ENCODE results near the gene C19orf73. TPM values are rescaled to one million over a fixed set of nuclear protein-coding genes. Genes with fewer than 3 reads are reported as not detected.

C19orf73 gene
- total and polyA plus RNA-seq, 9 of the 15 experiments (the other 6 are each of a cell fraction or from before 2014, with no cell fraction given) = 0.08 to 7.4 (median 1.4) TPM

GRCh38 chr19:49084206-49085019 is 34.5 kb downstream of the C19orf73 start (continued):
- TF ChIP-seq, protein P1, sequence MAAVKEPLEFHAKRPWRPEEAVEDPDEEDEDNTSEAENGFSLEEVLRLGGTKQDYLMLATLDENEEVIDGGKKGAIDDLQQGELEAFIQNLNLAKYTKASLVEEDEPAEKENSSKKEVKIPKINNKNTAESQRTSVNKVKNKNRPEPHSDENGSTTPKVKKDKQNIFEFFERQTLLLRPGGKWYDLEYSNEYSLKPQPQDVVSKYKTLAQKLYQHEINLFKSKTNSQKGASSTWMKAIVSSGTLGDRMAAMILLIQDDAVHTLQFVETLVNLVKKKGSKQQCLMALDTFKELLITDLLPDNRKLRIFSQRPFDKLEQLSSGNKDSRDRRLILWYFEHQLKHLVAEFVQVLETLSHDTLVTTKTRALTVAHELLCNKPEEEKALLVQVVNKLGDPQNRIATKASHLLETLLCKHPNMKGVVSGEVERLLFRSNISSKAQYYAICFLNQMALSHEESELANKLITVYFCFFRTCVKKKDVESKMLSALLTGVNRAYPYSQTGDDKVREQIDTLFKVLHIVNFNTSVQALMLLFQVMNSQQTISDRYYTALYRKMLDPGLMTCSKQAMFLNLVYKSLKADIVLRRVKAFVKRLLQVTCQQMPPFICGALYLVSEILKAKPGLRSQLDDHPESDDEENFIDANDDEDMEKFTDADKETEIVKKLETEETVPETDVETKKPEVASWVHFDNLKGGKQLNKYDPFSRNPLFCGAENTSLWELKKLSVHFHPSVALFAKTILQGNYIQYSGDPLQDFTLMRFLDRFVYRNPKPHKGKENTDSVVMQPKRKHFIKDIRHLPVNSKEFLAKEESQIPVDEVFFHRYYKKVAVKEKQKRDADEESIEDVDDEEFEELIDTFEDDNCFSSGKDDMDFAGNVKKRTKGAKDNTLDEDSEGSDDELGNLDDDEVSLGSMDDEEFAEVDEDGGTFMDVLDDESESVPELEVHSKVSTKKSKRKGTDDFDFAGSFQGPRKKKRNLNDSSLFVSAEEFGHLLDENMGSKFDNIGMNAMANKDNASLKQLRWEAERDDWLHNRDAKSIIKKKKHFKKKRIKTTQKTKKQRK (IDR thresholded peaks at IDR 0.05; ENCODE audit: borderline replicate concordance, low read depth, low read length) = no peak
- TF ChIP-seq, protein P2, sequence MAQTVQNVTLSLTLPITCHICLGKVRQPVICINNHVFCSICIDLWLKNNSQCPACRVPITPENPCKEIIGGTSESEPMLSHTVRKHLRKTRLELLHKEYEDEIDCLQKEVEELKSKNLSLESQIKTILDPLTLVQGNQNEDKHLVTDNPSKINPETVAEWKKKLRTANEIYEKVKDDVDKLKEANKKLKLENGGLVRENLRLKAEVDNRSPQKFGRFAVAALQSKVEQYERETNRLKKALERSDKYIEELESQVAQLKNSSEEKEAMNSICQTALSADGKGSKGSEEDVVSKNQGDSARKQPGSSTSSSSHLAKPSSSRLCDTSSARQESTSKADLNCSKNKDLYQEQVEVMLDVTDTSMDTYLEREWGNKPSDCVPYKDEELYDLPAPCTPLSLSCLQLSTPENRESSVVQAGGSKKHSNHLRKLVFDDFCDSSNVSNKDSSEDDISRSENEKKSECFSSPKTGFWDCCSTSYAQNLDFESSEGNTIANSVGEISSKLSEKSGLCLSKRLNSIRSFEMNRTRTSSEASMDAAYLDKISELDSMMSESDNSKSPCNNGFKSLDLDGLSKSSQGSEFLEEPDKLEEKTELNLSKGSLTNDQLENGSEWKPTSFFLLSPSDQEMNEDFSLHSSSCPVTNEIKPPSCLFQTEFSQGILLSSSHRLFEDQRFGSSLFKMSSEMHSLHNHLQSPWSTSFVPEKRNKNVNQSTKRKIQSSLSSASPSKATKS (CRISPR knock-in tag; IDR thresholded peaks at IDR 0.05) = no peak
- TF ChIP-seq, protein P3, sequence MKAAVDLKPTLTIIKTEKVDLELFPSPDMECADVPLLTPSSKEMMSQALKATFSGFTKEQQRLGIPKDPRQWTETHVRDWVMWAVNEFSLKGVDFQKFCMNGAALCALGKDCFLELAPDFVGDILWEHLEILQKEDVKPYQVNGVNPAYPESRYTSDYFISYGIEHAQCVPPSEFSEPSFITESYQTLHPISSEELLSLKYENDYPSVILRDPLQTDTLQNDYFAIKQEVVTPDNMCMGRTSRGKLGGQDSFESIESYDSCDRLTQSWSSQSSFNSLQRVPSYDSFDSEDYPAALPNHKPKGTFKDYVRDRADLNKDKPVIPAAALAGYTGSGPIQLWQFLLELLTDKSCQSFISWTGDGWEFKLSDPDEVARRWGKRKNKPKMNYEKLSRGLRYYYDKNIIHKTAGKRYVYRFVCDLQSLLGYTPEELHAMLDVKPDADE (conservative IDR thresholded peaks at IDR 0.05; ENCODE audit: control insufficient read depth, low read depth, low read length) = no peak
- no peak for TF ChIP-seq TARDBP (IDR thresholded peaks at IDR 0.05)
- peak; percentile 38; the same call in 1 of the 2 replicates for TF ChIP-seq CREB3 (tag; conservative IDR thresholded peaks at IDR 0.05; ENCODE audit: low read depth)
- no peak for TF ChIP-seq CHAMP1 (IDR thresholded peaks at IDR 0.05)
- peak in 1 of 2 experiments; percentile 45; a peak in 2 of 4 replicates for TF ChIP-seq TEAD1 (CRISPR knock-in tag; IDR thresholded peaks at IDR 0.05)
- TF ChIP-seq, protein P4, sequence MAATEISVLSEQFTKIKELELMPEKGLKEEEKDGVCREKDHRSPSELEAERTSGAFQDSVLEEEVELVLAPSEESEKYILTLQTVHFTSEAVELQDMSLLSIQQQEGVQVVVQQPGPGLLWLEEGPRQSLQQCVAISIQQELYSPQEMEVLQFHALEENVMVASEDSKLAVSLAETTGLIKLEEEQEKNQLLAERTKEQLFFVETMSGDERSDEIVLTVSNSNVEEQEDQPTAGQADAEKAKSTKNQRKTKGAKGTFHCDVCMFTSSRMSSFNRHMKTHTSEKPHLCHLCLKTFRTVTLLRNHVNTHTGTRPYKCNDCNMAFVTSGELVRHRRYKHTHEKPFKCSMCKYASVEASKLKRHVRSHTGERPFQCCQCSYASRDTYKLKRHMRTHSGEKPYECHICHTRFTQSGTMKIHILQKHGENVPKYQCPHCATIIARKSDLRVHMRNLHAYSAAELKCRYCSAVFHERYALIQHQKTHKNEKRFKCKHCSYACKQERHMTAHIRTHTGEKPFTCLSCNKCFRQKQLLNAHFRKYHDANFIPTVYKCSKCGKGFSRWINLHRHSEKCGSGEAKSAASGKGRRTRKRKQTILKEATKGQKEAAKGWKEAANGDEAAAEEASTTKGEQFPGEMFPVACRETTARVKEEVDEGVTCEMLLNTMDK (IDR thresholded peaks at IDR 0.05; ENCODE audit: borderline replicate concordance, insufficient read depth, low read depth, low read length, poor library complexity, severe bottlenecking) = no peak
- no peak for TF ChIP-seq FOXJ2 (tag; IDR thresholded peaks at IDR 0.05)
- TF ChIP-seq ARHGAP35 (IDR thresholded peaks at IDR 0.05; ENCODE audit: partially characterized antibody) = no peak
- TF ChIP-seq ZNF696 (CRISPR knock-in tag; conservative IDR thresholded peaks at IDR 0.05) = no peak
- TF ChIP-seq OTX1 (CRISPR knock-in tag; IDR thresholded peaks at IDR 0.05) = no peak
- TF ChIP-seq ZFX (CRISPR knock-in tag; IDR thresholded peaks at IDR 0.05) = no peak

Data from K562 (cell line).